GM12872 (cell line): ENCODE results near the gene NRROS.
A peak's percentile ranks its signal among the peaks of the same experiment; 100 is the strongest.

Experiments
- CTCF ChIP-seq: IDR thresholded peaks from 3 replicates; pipeline ENCODE4 v1.5.1; 2011; ENCODE audit warnings: low read depth, mild to moderate bottlenecking, low read length, moderate library complexity; ENCODE audit not compliant: insufficient read depth

The NRROS gene

GRCh38 chr3:196631682-196632045 lies 7.8 kb upstream of the NRROS start:
- no peak for TF ChIP-seq CTCF

- peak; percentile 21; the same call in 1 of the 3 replicates for TF ChIP-seq CTCF
Measured at GRCh38 chr3:196632046-196632751, 7.3 kb upstream of the NRROS start.

GRCh38 chr3:196633555-196634151 lies 5.8 kb upstream of the NRROS start:
- TF ChIP-seq CTCF, result no peak

- no peak for TF ChIP-seq CTCF
Measured at GRCh38 chr3:196634224-196634623, 5.3 kb upstream of the NRROS start.

GRCh38 chr3:196634829-196635228 lies 4.7 kb upstream of the NRROS start:
- no peak for TF ChIP-seq CTCF

- no peak for TF ChIP-seq CTCF
Measured at GRCh38 chr3:196636369-196637349, 2.8 kb upstream of the NRROS start.

GRCh38 chr3:196638861-196639482 lies 522 bp upstream of the NRROS start:
- TF ChIP-seq CTCF, result no peak
